Natural killer cell (primary cell): ENCODE data around the gene RFC5. TPM values are rescaled to one million over a fixed set of nuclear protein-coding genes. Genes with fewer than 3 reads are reported as not detected.

Experiments used
- ATAC-seq, 3 donors: fragments of 150-1000 bp in 2 of 3; fragments of 200-7000 bp in 1 of 3; cut with Tn5 transposase; 1 replicate in 1 of 3; 2 replicates in 2 of 3; pipeline ENCODE4 v1.10.0; 2021; ENCODE audit warnings: mild to moderate bottlenecking in 2 of 3, moderate library complexity in 2 of 3
- DNase-seq, 2 donors: peaks; one replicate each; pipeline versions ENCODE4 v3.0.0 to v3.0.0-alpha.2; 2013 to 2021; ENCODE audit warnings: mixed read lengths in 1 of 2
- H3K27ac ChIP-seq: one replicate; pipeline ENCODE4 v1.5.1; 2013; ENCODE audit warnings: mild to moderate bottlenecking, low read length
- H3K27me3 ChIP-seq: one replicate; pipeline ENCODE4 v1.6.1; 2013; ENCODE audit warnings: low read length; ENCODE audit not compliant: control insufficient read depth, insufficient read depth
- H3K36me3 ChIP-seq: one replicate; pipeline ENCODE4 v1.6.1; 2013; ENCODE audit warnings: low read length; ENCODE audit not compliant: control insufficient read depth, insufficient read depth
- H3K4me1 ChIP-seq: one replicate; pipeline ENCODE4 v1.6.1; 2013; ENCODE audit warnings: low read length; ENCODE audit not compliant: control insufficient read depth, insufficient read depth
- H3K4me3 ChIP-seq: one replicate; pipeline ENCODE4 v1.5.1; 2013; ENCODE audit warnings: low read length
- H3K9me3 ChIP-seq: one replicate; pipeline ENCODE4 v1.6.1; 2013; ENCODE audit warnings: low read length; ENCODE audit not compliant: control insufficient read depth, insufficient read depth
- H3K27ac Mint-ChIP-seq, 2 donors: one replicate each; pipeline ENCODE4 v1.8.0; 2022; ENCODE audit warnings: mild to moderate bottlenecking in 2 of 2, mixed read lengths in 2 of 2, moderate library complexity in 1 of 2
- H3K27me3 Mint-ChIP-seq, 2 donors: one replicate each; pipeline ENCODE4 v1.8.0; 2022; ENCODE audit warnings: low read depth in 2 of 2, mixed read lengths in 2 of 2
- H3K36me3 Mint-ChIP-seq: one replicate; pipeline ENCODE4 v1.8.0; 2022; ENCODE audit warnings: mixed read lengths
- H3K4me1 Mint-ChIP-seq, 2 donors: one replicate each; pipeline ENCODE4 v1.8.0; 2022; ENCODE audit warnings: mixed read lengths in 2 of 2
- H3K4me3 Mint-ChIP-seq: one replicate; pipeline ENCODE4 v1.8.0; 2022; ENCODE audit warnings: mild to moderate bottlenecking, moderate library complexity, mixed read lengths
- H3K9me3 Mint-ChIP-seq, 2 donors: one replicate each; pipeline ENCODE4 v1.8.0; 2022; ENCODE audit warnings: mixed read lengths in 2 of 2
- CTCF ChIP-seq: fragments of 200-600 bp; IDR thresholded peaks from one replicate; pipeline ENCODE4 v1.8.0; 2022; ENCODE audit warnings: antibody characterized with exemption
- WGBS: methylation state at CpG from one replicate; pipeline ENCODE4 v1.1.7; 2013; ENCODE audit warnings: missing lambda C conversion rate; ENCODE audit not compliant: insufficient coverage; 5-methylcytosine and 5-hydroxymethylcytosine counted together
- intact Hi-C: fragments of 100-400 bp; cut with micrococcal nuclease; formaldehyde crosslinking; loops from one replicate; pipeline ENCODE4 v1.14.2; 2022
- total RNA-seq, 4 donors: library from RNA; stranded (reverse); fragments of 120-200 nt in 1 of 4; gene quantifications; one replicate each; pipeline versions ENCODE4 v1.2.3 to v1.2.4, GENCODE V29; 2013 to 2022

RFC5 gene
- total RNA-seq, 3 donors from 2014 or later (not counting 1 experiment from before 2014, with no cell fraction given), result 11.9 to 19.6 (median 15.8) TPM

DNA sequence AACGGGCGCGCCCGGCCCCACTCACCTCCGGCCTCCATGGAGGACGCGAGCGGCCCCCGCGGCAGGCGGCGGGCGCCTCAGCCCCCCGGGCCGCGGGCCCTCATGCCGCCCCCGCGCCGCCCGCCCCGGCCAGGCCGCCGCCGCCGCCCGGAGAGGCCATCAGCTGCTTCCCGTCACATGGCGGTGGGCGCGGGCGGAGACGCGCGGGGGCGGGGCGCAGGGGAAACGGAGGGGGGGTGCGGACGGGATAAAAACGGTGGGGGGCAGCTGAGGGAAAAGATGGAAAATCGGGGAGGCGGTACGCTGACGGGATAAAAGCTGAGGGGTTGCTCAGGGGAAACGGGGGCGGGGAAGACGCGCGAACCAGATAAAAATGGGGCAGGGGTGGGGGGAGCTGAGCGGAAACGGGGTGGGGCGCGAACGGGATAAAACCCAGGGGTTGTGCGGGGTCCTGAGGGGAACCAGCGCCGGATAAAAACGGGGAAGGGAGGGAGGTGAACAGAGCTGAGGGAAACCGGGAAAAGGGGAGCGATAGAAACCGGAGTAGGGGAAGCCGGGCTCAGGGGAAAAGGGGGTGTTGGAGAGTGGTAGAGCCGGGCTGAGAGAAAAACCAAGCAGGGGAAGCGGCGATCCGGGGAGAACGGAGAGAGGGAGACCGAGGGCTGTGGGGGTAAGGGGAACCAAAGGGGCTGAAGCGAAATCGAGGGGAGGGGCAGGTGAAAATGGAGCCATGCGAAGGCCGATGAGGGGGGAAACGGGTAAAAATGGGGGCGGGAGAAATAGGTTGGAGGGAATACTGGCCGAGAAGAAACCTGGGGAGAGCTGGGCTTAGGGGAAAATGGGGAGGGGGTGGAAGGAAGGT, 44.7 kb downstream of the RFC5 start, which contains the start of gene WSB2:
Gene WSB2 (minus strand): TSS at position 169 of the 862 bp plus-strand sequence. CDS start 131 bp downstream, at position 38.
- ATAC-seq (peak; percentile 49 to 62 (median 55)), DNase-seq (peak; percentile 50 to 67)
- TF ChIP-seq CTCF, result no peak
- Mint-ChIP-seq H3K9me3 (no peaks in the 10 kb centered on the region), H3K4me3 (peak within 1 kb of the TSS; percentile 90), H3K27me3 (peaks cover 5 to 19% of the 10 kb centered on the region in 2 donors), H3K27ac (peak within 1 kb of the TSS; percentile 93 to 95), H3K4me1 (peaks cover 43 to 53% of the 10 kb centered on the region in 2 donors), H3K36me3 (no peaks in the 10 kb centered on the region)
- Histone ChIP-seq H3K9me3 (no peaks in the 10 kb centered on the region), H3K4me1 (peaks cover 33% of the 10 kb centered on the region), H3K27ac (peak within 1 kb of the TSS; percentile 97), H3K4me3 (peak within 1 kb of the TSS; percentile 95), H3K36me3 (no peaks in the 10 kb centered on the region), H3K27me3 (no peaks in the 10 kb centered on the region)
- WGBS, result under 1% methylated on average over 76 of the region's 76 CpGs
- intact Hi-C loops, result loop anchor here (1.0 to 5.0 kb wide), 2 partner anchors 45 to 61 kb away; partner anchors contain the start of gene RFC5

DNA sequence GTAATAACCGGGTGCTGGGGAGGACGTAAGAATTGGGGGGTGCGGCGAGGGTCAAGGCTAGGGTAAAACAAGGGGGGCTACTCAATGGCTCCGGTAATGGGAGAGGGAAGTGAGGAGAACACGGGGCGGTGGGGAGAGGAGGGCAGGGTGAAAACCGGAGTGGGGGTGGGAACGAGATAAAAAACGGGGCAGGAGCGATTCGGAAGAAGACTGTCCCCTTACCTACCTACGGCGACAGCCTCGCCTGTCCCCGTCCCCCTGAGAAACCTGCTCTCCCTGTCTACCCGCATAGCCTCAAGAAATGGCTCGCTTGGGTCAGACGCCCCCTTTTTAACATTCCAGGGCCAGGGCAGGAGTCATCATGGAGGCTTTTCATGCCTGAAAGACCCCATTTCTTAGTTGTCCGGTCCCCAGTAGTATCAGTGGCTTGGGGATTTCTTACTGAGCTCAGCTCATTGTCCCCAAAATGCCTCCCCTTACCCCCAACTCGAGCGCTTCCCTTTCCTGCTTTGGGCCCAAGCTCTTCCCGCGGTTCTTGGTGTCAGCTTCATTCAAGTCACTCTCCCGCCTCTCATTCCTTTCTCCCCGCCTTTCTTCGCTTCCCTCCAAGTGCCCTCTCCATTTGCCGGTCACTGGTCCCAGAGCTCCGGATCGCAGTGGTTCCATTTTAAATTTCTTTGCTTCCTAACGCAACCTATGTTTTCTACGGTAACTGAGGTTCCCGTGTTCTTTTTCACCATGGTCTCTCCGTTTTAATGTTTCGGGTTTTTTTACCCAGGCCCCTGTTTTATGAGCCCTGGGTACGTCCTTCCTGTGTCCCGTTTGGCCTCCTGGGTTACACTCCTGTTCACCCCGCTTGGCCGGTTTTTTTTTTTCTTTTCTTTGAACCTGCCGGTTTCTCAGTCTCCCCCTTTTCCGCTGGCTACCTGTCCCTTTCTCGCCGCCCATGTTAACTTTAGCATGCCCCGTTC, 45.7 kb downstream of the RFC5 start:
- Mint-ChIP-seq H3K4me1 (peaks cover 43 to 52% of the 10 kb centered on the region in 2 donors), H3K36me3 (no peaks in the 10 kb centered on the region), H3K27ac (peak overlapping the region; percentile 93 to 95), H3K9me3 (no peaks in the 10 kb centered on the region), H3K27me3 (peaks cover 12 to 28% of the 10 kb centered on the region in 2 donors), H3K4me3 (peak overlapping the region; percentile 88)
- DNase-seq (peak in 1 of 2 donors; percentile 44), ATAC-seq (no peak)
- Histone ChIP-seq H3K36me3 (no peaks in the 10 kb centered on the region), H3K4me3 (peak overlapping the region; percentile 95), H3K9me3 (no peaks in the 10 kb centered on the region), H3K4me1 (peaks cover 33% of the 10 kb centered on the region), H3K27me3 (no peaks in the 10 kb centered on the region), H3K27ac (peak overlapping the region; percentile 92)
- intact Hi-C loops, result loop anchor here (1.0 to 5.0 kb wide), 2 partner anchors 46 to 60 kb away; partner anchors contain the start of gene RFC5
- TF ChIP-seq CTCF, result no peak
- WGBS, result 2% methylated on average over 44 of the region's 44 CpGs

DNA sequence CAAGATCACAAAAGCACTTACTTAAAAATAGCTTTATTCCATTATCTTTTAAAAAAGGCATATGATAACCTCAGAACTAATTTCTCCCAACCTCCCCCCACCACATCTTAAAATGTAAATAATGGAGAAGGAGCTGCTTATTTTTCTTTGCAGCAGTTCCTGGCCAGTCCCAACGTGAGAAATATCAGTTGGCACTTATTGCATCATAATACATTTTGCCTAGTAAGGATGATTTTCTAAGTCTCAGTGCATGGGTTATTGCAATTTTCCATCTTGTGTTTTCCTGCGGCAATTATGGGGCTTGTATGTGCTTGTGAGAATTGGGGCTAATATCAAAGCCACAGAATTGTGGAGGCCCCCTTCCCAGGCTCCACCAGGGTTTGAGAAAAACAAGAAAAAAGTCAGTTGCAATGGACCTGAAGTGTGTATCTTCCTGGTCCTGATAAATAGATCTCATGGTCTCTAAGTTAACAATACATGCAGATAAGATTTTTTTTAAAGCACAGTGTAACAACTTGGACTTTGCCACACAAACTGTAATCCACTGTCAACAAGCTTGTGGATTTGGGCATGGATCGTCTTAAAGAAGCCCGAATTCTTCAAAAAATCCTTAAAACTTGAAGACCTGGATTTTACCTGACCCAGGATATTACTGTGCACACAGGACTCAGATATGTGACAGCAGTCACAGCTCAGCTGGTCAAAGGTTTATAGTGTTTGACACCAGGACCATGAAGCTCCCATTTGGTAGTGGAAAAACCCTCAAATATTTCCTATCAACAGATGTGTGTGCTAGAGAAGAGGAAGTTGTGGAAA, 47.3 kb downstream of the RFC5 start:
- Mint-ChIP-seq H3K9me3 (no peaks in the 10 kb centered on the region), H3K4me1 (peaks cover 37 to 47% of the 10 kb centered on the region in 2 donors), H3K27me3 (peaks cover 18 to 39% of the 10 kb centered on the region in 2 donors), H3K4me3 (peak overlapping the region; percentile 42), H3K36me3 (no peaks in the 10 kb centered on the region), H3K27ac (no peak overlapping the region)
- Histone ChIP-seq H3K9me3 (no peaks in the 10 kb centered on the region), H3K27ac (no peak overlapping the region), H3K4me3 (no peak overlapping the region), H3K36me3 (no peaks in the 10 kb centered on the region), H3K4me1 (peaks cover 28% of the 10 kb centered on the region), H3K27me3 (no peaks in the 10 kb centered on the region)
- WGBS, result 87% methylated on average over 4 of the region's 4 CpGs
- no peak for TF ChIP-seq CTCF
- ATAC-seq (no peak), DNase-seq (no peak)
- intact Hi-C loops, result loop anchor here (5.0 kb wide), 1 partner anchor 59 kb away; no protein-coding TSS in a partner anchor
